ENCODE results near the gene TMEM266.

Gene TMEM266

DNA sequence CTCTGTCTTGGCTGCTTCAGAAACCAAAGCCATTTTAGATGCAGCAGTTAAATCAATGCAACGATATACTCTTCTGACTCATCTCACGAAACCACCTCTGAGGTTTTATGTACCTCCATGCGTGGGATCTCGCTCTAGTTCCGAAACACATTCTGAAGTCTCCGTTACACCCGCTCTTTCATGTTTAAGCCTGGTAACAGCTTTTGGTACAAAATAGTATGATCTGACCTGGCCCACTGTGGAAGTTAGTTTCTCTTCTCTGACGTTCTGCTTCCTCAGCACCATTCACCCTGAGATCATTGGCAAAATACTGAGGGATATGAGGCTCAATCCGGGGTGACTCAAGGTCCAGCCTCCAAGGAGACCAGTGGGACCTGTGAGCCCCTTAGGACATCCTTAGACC, 121.9 kb downstream of the TMEM266 start:
- no peak for DNase-seq (ENCODE audit: low read depth, low spot score)

DNA sequence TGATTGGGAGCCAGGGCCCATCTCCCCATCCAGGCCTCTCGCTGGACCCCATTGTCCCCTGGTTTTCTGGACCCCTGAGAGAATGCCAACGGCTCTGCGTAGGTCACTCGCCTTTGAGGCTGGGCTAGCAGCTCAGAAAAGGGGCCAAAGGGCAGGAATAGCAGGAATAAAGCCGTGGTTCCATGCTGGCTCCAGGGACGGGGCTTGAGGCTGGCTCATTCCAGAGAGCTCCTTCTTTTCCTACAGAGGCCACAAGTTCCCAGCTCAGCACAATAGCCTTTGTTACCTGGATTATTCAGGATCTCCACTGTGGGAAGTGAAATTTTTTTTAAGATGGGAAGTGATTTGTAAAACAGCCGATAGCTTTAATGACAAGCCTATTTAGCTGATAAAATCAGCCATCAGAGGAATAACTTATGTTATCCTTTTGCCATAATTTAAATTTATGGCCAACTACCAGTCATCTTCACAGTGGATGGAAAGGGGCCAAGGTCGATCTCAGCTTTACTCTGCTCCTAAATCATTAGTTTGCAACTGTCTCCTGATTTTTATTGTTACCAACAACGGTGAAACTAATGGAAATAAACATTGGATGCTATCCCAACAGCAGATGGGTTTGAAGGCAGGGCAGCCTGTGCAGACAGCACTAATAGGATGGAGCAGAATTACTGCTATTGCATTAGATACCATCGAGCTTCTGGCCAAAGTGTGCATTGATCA, 124.3 kb downstream of the TMEM266 start:
- DNase-seq (ENCODE audit: low read depth, low spot score) = no peak

DNA sequence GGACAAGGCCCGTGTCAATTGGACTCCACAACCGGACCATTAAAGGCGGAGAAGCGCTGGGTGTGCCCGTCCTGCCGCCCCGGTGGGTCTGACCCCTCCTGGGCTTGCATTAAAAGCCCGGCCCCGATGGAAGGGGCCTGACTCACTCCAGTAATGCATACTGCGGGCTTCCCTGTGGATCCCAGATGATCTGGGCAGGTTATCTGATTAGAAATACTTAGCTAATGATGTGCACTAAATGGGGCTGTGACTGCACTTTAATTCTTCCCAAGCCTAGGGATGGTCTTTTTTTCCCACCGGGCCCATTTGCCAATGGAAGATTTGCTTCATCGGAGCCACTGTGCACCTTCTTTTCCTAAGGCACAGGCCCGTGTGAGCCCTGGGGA, 124.9 kb downstream of the TMEM266 start:
- DNase-seq (ENCODE audit: low read depth, low spot score) = no peak

DNA sequence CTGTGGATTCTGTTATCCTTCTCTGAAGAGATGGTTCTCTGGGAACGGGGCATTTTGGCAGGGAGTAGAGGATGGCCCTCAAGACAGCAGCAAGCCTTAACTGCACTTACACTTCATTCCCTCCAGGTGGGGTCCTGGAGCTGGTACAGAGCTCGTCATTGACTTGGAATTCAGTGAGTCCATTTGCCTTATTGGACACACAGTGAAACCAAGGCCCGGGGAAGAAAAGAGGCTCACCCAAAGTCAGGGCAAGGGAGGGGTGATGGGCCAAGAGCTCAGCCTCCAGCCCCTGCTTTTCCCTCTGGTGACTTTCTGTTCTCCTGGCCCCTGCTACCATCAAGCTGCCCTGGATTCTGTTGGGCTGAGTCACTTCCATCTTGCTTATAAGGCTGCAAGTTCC, 125.9 kb downstream of the TMEM266 start:
- DNase-seq (ENCODE audit: low read depth, low spot score) = no peak

DNA sequence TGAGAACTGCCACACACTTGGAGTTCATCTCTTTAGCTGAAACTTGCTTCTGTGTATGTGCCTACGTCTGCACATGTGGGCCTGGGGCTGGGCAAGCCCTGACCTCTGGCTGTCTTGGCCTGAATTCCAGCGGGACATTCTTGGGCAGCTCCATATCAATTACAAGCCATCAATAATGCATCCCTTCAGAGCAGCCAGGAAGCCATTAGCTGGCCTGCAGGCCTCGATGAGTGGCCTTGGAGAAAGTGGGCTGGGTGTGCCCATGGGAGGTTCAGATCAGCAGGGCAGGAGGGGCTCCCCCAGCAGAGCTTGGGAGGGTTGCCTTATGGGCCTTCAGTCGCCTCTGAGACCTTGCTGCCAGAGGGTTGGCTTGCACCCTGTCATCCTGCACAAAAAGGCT, 127.4 kb downstream of the TMEM266 start:
- no peak for DNase-seq (ENCODE audit: low read depth, low spot score)

DNA sequence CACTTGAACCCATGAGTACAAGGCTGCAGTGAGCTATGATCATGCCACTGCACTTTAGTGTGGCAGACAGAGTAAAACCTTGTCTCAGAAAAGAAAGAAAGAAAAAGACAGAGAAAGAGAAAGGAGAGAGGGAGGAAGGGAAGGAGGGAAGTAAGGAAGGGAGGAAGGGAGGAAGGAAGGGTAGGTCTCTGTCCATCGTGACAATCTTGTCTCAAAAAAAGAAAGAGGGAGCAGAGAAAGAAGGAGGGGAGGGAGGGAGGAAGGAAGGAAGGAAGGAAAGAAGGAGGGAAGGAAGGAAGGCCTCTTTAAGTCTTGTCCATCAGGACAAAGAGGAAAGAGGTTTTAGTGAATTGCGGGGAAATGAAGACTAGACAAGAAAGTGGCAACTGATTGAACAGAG, 129.3 kb downstream of the TMEM266 start:
- no peak for DNase-seq (ENCODE audit: low read depth, low spot score)

DNA sequence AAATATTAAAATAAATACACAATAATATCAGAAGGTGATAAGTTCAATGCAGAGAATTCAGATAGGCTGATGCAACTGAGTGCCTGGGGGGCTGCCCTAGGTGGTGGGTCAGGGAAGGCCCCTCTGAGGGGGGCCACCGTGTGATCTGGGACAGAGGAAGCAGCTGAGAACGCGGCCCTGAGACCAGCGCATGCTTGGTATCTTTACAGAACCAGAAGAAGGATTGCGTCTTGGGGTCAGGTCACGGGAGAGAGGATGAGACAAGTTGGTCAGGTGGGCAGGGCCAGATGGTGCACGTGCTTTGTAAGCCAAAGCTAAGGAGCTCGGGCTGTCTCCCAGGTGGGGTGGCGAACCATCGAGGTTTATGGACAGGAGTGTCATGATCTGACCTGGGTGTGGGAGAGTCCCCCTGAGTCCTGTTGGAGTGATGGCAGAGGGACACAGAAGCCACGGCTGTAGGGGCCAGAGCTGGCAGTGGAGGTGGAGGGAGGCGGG, 130.3 kb downstream of the TMEM266 start:
- DNase-seq (ENCODE audit: low read depth, low spot score) = no peak

DNA sequence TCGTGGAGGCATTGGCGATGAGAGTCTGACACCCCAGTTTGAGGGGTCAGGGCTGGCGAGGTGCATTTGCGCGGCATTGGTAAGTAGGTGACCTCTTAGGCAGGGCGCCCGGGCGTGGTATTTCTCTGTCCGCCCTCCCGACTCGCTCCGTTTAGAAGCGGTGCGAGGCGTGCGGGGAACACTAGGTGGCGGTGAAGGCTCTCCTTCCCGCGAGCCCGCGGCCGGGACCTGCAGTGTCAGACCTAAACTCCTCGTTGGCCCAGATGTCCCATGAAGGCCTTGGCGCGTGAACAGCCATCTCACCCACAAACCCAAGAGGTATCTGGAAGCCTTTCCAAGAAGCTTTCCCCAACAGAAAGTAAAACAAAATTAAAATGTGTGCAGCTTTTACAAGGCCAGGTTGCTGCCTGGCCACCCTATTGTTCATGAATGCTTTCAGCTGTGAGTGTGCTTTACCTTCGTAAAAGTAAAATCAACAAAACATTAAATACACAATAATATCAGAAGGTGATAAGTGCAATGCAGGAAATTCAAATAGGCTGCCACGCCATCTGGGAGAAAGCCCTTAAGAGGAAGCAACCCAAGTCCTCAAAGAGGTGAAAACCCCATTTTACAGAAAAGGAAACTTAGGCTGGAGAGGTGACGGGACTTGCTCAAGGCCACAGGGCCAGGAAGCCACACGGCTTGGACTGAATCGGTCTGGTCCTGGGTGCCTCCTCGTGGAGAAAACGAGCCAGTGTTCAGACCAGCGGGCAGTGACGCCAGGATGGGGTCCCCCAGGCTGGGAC, 131.2 kb downstream of the TMEM266 start:
- DNase-seq (ENCODE audit: low read depth, low spot score) = no peak

DNA sequence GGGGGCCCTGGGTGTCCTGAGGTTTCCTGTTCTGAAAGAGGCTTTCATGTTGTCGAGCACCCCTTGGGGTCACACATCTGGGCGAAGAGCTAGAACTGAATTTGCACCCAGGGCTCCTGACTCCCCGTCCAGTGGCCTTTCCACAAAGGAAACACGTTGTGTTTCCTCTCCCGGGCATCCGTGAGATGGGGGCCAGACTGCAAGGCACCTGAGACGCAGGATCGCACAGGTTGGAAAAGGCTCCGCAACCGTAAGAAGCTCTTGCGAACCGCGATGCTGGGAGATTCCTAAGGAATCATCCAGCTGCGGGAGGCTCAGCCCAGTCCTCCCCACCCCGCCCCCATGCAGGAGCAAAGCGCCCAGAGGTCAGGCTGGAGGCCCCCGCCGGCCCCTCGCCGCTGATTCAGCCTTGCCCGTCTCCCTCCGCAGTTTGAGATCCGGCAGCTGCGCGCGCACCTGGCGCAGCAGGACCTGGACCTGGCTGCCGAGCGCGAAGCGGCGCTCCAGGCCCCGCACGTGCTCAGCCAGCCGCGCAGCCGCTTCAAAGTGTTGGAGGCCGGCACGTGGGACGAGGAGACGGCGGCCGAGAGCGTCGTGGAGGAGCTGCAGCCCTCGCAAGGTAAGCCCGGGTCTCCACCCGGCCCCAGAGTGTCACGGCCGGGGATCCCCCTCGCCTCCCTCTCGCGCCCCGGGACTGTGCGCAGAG, 131.9 kb downstream of the TMEM266 start:
- no peak for DNase-seq (ENCODE audit: low read depth, low spot score)

DNA sequence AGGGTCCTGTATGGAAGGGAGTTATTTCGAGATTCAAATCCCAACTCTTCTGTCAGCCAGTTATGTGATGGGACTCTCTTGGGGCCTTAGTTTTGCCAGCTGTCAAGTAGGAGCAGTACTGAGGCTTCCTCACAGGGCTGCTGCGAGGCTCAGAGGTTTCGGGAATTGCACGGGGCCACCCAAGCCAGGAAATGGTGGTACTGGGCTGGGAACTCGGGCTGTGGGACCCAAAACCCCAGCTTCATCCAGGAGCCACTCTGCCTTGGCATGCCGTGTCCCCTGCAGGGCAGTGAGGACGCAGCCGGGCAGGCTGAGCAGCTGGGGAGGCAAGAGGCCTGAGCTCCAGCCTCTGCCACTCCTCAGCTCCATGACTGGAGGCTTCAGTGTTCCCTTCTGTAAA, 132.9 kb downstream of the TMEM266 start:
- no peak for DNase-seq (ENCODE audit: low read depth, low spot score)

DNA sequence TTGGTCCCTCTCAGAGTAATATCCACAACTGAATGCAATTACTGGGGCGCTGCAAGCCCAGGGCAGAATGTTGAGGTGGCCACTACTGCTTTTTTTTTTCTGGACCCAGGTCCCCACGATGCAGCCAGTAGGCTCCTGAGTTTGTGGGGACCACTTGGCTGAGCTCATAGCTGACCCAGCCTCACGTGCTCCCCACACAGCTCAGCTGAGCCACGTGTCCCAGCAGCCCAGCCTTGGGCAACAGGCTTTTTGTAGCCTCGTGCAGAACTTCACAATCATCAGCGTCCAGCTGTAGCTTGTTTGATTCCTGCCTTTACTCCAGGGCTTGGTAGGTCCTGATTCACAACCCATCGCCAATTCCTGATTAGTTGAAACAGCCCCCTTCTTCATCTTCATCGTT, 134.1 kb downstream of the TMEM266 start:
- DNase-seq (ENCODE audit: low read depth, low spot score) = no peak

DNA sequence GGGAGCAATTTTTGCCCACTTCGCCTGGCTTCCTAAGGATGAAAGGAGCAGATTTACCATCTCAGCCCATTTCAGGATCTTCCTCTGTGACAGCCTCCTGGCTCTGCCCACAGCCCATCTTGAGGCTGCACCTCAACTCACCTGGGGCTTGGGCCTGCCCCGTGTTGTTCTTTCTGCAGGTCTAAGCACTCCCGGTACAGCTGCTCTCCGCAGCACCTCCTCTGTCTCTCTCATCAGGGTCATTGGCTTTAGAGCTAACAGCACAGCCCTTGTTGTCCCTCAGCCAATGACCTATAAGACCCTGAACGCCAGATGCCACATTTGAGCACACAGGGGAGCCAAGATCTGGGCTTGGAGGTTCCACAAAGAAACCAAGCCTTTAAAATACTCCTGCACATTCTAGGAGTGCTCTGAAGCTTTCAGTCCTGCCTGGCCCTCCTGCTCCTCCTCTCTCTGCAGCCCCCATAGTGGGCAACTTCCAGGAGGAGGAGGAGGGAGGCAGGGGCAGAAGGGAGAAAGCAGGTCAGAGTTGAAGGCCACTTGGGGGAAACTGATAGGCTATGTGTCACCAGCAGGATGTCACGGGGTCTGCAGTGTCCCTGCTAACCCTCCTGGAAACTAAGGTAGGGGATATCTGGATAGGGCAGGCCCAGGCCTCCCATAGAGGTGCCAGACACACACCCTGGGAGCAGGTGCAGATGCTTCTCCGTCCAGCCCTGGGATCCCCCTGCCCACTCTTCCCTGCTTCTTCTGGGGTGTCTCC, 135.9 kb downstream of the TMEM266 start:
- DNase-seq (ENCODE audit: low read depth, low spot score) = no peak

DNA sequence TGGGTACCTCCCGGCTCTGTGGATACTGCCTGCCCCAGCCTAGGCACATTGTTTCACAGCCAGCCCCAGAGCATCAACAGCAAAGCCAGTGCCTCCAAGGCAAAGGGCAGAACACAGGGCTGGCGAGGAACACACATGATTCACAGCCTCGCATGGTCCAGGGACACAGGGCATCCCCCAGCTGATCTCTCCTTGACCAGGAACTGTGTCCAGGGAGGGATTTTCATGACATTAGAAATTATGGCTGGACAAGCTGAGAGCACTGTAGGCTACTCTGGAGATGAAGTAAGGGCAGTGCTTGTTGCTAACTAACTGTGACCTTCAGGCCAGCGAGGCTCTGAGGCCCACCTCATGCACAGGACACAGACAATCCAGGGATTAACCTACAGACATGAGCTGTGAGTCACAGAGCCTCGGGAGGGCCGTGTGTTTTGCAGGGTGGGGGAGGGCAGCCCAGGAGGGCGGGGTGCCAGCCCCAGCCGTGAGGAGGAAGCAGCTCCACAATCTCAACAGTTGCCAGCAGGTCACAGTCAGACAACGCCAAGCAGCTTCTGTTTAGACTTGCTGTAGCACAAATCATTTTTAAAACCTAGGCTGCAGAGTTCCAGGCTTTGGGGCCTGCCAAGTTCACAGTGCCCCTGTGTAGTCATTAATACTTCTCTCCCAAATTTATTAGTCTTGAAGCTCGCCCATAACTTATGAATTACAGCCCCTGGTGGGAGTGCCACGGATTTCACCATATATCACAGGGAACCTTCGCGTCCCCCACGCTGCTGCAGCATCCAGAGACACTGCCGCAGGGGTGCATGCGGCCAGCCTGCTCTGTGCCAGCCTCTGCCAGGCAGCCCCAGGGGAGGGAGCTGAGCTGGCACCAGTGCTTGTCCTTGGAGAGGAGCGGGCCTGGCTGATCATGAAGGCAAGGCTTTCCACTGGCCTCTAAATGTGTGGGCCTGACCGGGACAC, 136.8 kb downstream of the TMEM266 start:
- DNase-seq (ENCODE audit: low read depth, low spot score) = no peak

DNA sequence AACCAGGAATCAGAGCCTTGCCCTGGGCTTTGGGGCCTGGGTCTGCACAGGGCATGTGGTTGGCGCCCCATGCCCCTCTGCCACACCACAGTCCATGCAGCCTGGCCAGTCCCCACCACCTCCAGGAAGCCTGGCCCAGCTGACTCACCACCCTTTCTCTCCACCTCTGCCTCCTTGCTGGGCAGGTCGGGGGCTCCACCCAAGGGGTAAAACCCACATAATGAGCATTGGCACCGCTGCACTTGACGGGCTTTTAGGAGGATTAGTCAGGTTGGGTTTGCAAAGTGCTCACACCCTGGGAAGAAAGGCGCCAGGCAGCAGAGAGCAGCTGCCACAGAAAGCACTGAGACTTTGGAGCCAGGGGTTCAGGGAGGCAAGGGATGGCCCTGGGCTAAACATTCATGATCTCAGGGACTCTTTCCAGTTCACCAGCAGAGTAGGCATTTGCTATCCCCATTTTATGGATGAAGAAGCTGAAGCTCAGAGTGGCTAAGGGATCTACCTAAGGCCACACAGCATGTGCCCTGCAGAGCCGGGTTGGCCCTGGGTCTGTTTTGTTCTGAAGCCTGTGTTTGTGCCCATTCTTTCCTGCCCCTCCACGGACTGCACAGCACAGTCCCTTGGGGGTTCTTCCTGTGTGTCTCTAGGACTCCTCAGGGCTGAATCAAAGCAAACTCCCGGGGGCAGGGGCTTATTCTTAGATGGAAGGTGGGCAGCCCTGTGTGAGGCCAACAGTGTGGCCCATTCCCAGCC, 138.1 kb downstream of the TMEM266 start:
- no peak for DNase-seq (ENCODE audit: low read depth, low spot score)

DNA sequence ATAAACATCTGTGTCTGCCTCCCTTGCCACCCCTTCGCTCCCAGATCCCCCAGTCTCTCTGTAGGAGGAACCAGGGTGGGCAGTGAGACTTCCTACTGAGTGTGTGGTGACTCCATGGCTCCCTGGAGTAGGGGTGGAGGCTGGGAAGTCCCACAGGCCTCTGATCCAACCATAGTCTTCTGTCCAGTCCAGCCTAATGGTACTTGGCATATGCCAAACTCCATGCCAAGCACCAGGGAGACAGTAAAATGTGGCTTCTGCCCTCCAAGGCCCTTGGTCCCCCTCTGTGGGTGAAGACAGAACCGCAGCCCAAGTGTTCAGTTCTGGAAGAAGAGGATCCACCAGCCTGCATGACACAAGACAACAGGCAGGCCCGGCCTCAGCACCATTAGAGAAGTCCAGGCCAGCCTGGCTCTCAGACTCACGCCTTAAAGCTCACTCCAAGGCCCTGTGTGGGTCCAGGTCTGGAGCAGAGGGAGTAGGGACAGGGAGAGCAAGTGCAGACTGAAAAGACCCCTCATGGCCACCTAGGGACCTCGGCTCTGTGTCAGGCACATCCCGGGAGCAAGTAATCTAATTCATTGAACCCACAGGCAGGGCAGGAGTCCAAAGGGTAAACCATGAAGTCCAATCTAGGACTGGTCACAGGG, 138.8 kb downstream of the TMEM266 start:
- DNase-seq (ENCODE audit: low read depth, low spot score) = no peak

DNA sequence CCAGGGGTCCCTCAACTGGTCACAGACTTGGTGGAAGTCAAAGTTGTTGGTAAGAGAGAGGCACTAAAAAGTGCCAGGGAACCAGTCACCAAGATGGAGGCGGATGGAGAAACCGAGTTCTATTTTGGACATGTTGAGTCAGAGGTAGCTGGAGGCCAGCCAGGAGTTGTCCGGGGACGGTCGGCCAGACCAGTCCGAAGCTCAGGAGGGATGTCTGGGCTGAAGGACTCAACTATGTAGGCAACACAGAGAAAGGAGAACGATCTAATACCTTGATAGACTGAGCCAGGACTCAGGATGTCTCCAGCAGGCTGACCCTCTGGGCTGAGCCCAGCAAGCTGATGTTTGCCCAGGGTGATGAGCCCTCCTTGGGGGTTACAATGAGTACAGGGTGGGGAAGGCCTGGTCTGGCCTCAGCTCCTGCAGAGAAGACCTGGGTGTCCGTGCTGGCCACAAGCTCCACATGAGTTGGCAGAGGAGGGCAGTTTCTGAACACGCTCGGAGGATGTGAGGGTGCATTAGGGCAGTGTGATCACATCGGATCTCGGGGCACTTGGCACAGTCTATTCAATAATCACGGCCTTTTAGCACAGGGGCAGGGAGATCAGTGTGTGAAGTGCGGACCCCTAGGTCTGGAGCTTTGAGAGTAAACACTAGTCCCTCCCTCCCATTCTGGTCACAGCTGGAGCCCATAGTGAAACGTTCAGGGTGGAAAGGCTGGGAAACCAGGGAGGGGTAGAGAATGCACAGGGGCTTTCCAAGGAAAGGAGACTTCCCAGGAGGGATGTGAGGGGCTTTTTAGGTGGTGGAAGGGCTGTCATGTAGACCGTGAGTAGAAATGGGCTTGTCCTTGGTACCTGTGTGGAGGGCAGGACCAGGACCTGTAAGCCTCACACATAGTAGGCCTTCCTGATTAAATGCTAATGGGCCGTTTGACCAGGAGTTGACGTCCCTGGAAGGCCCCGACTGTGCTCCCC, 139.6 kb downstream of the TMEM266 start:
- no peak for DNase-seq (ENCODE audit: low read depth, low spot score)

DNA sequence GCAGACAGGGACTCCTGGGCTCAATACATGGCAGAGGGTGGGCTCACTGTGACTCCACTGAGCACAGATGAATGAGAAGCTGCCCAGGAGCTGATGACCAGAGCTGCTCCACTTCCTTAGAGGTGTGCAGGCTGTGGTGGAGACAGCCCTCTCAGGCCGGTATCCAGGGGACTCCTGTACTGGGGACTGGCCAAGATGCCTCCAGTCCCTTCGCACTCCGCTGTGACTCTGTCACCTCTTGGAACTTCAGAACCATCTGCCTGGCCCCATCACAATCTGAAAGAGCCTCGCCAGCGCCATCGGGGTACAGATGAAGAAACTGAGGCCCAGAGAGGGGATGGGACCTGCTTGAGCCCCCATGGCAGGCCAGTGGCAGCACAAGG, 140.3 kb downstream of the TMEM266 start:
- DNase-seq (ENCODE audit: low read depth, low spot score) = no peak

DNA sequence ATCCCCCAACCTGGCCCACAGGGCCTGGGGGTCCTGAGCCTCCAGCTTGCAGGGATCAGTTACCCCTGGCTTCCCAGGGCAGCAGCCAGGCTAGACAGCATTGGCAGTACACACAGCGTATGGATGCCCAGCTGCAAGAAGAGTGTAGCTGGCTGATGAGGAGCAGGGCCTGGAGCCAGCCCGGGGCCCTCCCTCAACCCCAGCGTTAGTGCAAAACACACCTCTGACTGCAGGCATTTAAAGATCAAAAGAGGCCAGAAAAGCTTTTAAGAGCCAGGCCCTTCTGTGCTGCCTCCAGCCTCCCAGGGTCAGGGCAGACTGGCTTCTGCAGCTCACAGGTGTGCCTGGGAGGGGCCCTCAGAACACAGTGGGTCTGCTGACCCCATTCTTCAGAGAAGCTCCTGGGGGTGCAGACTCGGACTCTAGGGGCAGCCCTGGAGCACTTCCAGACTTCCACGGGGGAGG, 140.9 kb downstream of the TMEM266 start:
- no peak for DNase-seq (ENCODE audit: low read depth, low spot score)

All from iPS DF 19.7 (cell line).